Activated gamma-delta T cell (primary cell): ENCODE results near the gene TMOD3.
A peak's percentile ranks its signal among the peaks of the same experiment; 100 is the strongest.
"Not testable (repeated sequence)": the region's sequence is repeated elsewhere in the genome, so short reads cannot be mapped to it uniquely, and the experiment has no call there.

Source experiments
- DNase-seq: peaks from one replicate; lab custom pipeline; 2025; lab: John Stamatoyannopoulos, UW
- total RNA-seq, 2 donors: gene quantifications; one replicate each; lab custom pipeline; 2026; lab: John Stamatoyannopoulos, UW

TMOD3 gene
- 146 to 149 reads per million in 2 donors for total RNA-seq

DNA sequence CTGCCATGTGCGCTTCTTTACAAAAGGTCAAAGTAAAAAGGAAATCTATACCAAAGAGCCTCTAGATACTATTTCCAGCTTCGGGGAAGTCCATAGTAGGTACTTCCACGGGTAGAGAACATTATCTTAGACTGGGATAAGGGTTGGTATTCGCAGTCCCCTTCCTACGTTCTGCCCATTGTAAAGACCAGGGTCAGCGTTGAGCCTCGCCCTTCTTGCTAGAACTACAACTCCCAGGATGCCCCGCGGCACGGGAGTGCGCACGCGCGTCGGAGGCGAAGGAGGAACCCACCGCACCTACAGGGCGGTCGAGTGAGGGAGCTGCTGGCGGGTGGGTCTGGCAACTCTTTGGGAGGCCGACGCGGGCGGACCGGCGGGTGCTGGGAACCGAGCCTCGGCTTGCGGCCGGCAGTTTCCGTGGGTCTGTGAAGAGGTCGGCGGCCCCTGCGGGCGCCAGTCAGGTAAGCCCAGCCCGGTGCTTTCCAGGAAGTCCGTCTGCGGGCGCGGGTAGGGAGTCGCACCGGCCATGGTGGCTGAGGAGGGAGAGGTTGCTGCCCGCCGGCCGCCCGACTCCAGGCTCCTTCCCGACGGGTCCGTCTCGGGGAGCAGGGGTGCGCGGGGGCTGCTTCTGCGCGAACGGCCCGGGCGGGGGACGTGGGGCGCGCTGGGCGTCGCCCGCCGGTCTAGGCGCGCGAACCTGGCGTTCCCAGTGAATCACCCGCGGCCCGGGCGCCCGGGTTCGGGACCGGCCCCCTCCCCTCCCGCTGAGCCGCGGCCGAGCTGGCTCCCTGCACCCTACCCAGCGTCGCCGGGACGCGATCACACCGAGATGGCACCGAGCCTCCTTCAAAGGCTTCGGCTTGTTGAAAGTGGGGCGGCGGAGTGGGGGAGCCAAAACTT lies at the start of gene TMOD3:
TMOD3 (plus strand) TSS at position 278 of the 900 bp plus-strand sequence. CDS start 33,232 bp downstream, outside the sequence.
- DNase-seq, result peak; percentile 81

GRCh38 chr15:51780636-51781035 lies 48.8 kb upstream of the TMOD3 start:
- DNase-seq, result no peak

DNA sequence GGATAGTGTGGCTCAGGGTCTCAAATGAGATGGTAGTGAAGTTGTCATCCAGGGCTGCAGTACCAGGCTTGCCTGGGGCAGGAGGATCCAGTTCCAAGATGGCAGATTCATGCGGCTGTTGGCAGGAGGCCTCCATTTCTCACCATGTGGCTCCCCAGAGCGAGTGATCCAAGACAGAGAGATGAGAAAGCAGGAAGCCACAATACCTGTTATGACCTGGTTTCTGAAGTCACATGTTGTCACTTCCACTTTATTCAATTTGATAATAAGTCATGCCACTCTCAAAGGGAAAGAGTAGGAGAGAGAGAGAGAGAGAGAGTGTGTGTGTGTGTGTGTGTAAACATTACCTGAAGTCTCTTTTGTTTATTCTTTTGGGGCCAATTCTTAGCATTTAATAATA lies 47.9 kb upstream of the TMOD3 start:
- no peak for DNase-seq

DNA sequence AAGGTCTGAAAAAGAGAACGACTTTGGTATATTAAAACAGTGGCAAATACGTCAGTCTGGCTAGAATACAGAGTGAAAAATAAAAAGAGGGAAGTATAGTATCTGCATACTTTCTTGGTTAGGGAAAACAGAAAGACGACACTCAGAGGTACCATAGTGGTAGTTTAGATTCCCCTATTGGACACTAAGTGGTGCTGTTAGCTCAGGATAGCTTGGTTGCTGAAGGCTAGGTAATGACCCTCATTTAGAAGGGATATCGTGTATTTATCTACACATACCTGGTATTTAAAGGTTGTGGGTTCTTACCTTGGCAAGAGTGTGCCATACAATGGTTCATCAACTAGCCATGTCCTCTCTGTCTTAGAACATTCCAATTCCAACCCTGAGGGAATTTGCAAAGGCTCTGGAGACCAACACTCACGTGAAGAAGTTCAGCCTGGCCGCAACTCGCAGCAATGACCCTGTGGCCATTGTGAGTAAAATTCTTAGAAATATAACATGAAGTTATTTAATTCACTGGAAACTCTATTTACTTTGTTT lies 47.0 kb upstream of the TMOD3 start:
- no peak for DNase-seq

DNA sequence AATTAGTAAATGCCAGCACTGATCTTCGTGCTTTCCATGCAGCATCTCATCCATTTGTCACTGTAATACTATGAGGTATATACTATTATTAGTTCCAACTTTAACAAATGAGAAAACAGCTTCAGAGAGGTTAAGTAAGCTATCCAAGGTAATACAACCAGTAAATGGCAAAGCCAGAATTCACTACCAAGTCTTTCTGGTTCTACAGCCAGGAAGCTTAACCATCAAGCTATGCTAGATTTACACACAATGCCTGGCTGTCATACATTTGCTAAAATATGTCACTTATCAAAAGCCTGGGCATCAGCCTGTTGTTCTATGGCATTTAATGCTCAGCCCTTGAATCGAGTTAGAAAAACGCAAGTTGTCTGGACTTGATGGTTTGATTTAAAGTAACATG lies 45.5 kb upstream of the TMOD3 start:
- DNase-seq, result no peak

GRCh38 chr15:51787130-51787529 lies 42.3 kb upstream of the TMOD3 start:
- DNase-seq, result not testable (repeated sequence)

GRCh38 chr15:51792474-51792873 lies 37.0 kb upstream of the TMOD3 start:
- not testable (repeated sequence) for DNase-seq

GRCh38 chr15:51793521-51794305 lies 35.7 kb upstream of the TMOD3 start:
- no peak for DNase-seq

DNA sequence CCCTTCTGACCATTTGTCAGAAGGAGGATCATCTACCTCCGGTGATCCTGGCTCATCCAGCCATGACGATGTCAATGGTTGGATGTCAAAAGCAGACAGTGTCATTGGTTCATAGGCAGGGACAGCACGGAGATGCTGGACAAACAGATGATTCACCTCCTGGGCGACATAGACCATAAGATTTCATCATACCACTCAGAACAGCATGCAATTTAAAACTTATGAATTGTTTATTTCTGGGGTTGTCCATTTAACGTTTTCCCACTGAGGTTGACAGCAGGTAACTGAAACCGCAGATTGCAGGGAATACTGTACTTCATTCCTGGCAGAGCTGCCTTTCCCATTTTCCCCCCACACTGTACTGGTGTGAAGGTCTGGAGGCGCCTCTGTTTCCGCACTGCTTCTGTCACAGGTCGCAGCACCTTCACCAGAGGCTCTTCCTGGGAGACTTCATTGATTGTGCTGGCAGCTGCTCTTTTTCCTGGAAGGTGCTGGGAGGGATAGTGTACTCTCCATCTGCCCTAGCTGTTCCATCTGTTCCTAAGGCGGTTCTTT lies 32.5 kb upstream of the TMOD3 start:
- DNase-seq, result no peak

DNA sequence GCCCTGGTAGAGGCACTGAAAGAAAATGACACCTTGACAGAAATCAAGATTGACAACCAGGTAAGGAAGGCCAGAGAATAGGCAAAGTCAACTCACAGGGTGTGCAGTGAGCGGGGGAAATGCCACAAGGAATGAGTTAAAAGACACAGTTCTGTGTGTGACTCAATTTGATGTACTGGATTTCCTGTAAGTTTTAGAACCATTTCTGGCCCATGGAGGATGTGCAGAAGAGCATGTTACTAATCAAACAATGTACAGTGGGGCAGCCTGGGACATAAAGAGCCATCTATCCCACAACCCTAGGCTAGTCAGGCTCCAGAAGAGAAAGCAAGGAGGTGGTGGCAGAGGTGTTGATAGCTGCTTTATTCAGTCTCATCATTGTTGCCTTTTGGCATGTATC lies 31.2 kb upstream of the TMOD3 start:
- DNase-seq, result no peak

DNA sequence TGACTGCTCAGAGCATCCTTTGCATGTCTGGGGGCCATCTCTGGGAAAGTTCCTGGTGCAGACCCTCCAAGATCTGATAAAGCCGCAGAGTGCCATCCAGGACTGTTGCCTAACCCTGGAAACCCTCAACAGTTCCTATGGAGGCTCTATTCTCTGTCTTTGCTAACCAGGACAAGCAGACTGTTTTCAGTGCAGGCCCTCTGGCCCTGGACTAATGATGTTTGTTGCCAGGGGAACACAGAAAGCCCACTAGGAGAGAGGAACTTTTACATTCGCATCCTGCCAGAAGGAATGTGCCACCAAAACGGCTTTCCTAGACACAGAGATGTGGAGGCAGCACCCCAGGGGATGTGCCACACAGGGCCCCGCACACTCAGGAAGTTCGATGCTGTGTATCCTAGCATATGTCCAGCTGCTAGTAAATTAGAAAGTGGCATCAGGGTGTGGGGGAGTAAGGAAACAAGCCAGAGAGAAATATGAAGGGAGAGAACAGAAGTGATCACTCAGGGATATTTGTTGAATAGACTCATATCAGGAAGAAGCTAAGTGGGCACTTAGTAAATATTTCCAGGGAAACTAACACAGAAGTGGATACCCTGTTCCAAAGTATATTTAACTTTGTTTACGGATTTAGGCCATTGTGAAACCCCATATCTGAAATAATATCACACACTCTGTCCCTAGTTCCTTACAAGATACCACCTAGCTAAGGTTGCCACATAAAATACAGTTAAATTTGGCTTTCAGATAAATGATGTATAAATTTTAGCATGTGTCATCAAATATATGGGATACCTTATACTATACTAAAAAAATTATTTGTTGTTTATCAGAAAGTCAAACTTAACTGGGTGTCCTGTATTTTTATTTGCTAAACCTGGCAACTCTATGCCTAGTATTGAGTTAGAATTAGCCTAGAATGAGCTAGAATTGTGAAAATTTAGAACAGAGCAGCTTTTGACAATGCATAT lies 29.9 kb upstream of the TMOD3 start:
- DNase-seq, result no peak

- no peak for DNase-seq
Measured at GRCh38 chr15:51801391-51801835, 28.0 kb upstream of the TMOD3 start.

DNA sequence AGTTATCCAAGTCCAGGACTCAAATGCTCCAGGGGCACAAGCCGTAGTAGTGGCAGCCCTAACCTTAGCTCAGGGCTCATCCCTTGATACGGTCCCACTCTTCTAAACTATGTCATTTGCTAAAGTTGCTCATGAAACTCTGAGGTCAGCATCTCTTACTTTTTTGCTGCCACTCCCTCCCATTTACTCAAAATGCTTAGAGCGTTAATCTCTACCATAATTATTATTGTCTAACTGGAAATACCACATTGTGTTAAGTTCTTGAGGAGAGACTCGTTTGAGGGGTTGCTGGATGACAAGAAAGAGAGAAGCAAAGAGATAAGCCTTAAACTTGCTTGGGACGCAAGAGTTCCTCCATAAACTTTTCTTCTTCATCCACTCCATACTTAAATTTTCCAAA lies 26.9 kb upstream of the TMOD3 start:
- DNase-seq, result no peak

GRCh38 chr15:51803965-51804364 lies 25.5 kb upstream of the TMOD3 start:
- no peak for DNase-seq

DNA sequence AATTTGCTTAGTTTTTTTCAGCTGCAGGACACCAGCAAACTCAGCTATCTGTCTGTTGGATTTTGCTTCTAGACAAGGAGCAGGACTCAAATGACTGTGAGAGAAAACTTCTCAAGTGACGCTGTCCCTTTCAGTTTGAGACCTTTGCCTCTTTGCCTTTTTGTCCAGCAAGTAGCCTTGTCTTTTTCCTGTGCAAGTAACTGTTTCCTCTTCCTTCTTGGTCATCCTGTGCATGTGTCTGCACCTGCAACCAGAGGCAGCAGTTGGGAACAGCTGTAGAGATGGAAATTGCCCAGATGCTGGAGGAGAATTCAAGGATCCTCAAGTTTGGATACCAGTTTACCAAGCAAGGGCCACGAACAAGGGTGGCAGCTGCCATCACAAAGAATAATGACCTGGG lies 23.3 kb upstream of the TMOD3 start:
- no peak for DNase-seq

- no peak for DNase-seq
Measured at GRCh38 chr15:51809457-51809856, 20.0 kb upstream of the TMOD3 start.

DNA sequence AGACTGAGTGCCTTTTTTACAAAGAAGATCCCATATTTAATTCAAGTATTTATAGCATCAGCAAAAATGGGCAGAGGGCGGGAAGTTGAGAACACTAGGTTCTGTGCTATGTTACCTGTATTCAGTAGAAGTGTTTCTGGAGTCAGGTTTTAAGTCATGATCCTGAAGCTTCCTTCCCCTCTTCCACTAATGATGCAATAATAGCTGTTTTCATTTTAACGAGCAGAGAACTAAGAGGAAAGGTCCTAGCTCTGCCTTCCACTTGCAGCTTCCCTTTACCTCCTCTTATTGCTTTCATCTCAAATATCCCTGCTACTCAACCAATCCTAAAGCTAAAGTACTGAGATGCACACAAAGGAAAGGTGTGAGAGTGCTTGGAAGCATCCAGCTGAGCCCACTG lies 16.9 kb upstream of the TMOD3 start:
- DNase-seq, result no peak

GRCh38 chr15:51814606-51815005 lies 14.8 kb upstream of the TMOD3 start:
- no peak for DNase-seq

GRCh38 chr15:51816611-51817010 lies 12.8 kb upstream of the TMOD3 start:
- DNase-seq, result no peak

GRCh38 chr15:51818150-51818549 lies 11.3 kb upstream of the TMOD3 start:
- DNase-seq, result no peak

DNA sequence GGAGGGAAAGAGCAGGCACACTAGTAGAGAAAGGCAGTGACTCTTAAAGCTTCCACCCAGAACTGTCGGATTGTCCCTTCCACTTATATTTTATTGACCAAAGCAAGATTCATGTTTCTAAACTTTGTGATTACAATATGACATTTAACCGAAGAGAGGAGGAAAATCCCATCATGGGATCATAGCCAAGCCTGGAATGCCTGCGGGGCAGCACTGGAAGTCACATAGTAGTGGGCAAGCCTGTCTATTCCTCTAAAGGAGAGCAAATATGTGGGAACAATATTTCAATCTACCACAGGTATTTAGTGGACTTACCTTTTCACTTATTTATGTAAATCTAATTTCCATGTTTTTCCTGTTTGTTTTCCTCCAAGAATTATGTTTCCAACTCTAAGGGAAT lies 3.8 kb upstream of the TMOD3 start:
- no peak for DNase-seq
